ENCODE results near the gene KCNQ2.

- TF ChIP-seq CTCF (IDR thresholded peaks at IDR 0.05; ENCODE audit: borderline replicate concordance, extremely low read depth, low read length, poor library complexity, severe bottlenecking) (no peak), EZH2 (IDR thresholded peaks at IDR 0.05; ENCODE audit: borderline replicate concordance, low read depth, low read length, severe bottlenecking) (no peak)
Measured at GRCh38 chr20:63423751-63424150, 48.7 kb downstream of the KCNQ2 start.

All from DND-41 (cell line).